HG03565 (cell line): ENCODE results near the gene MCFD2.
"Not testable (repeated sequence)": the region's sequence is repeated elsewhere in the genome, so short reads cannot be mapped to it uniquely, and the experiment has no call there.

ENCODE experiments used
- ATAC-seq: cut with Tn5 transposase; IDR thresholded peaks from one replicate; pipeline ENCODE4 v1.9.1; 2021; ENCODE audit warnings: mild to moderate bottlenecking, moderate library complexity; ENCODE audit not compliant: unreplicated experiment

MCFD2 gene

GRCh38 chr2:46904908-46905678 is 10.5 kb downstream of the MCFD2 start:
- ATAC-seq = not testable (repeated sequence)

DNA sequence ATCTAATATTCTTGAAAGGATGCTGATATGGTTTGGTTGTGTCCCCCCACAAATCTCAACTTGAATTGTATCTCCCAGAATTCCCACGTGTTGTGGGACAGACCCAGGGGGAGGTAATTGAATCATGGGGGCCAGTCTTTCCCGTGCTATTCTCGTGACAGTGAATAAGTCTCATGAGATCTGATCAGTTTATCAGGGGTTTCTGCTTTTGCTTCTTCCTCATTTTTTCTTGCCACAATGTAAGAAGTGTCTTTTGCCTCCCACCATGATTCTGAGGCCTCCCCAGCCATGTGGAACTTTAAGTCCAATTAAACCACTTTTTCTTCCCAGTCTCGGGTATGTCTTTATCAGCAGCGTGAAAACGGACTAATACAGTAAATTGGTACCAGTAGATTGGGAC is 12.6 kb downstream of the MCFD2 start:
- ATAC-seq = not testable (repeated sequence)

DNA sequence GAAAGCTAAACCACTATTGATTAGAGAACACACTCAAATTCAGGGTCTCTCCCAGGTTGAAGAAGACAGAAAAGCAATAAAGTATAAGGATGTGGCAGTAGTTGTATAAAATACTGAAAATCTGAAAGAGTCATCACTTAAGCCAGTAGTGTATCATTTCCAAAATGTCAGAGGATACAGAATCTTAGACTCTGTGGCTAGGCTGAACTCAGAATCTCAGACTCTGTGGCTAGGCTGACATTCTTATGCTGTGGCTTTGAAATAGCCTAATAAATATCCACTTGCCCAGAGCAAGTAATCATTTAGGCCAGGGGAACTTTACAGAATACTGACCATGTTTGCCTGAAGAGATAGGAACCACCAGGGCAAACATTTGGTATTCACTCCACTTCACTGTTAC is 13.1 kb downstream of the MCFD2 start:
- no peak for ATAC-seq

DNA sequence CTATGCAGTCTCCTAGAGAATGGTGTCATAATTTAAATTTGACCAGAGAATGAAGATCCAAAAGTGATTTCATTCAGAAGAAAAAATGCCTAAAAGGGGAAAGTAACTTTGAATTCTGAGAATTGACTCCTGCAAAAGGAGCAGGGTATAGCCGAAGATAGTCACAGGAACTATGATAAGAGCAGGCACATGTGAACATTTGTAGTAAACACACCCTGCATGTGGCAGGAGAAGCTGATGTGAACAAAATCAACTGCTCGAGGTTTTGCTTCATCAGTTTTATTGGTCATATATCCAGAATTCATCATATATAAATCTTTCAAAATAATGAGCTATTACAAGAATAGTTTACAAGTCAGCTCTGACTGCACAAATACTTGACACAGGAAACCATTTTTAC is 14.0 kb downstream of the MCFD2 start:
- no peak for ATAC-seq

GRCh38 chr2:46900381-46900780 is 15.2 kb downstream of the MCFD2 start:
- ATAC-seq = no peak

DNA sequence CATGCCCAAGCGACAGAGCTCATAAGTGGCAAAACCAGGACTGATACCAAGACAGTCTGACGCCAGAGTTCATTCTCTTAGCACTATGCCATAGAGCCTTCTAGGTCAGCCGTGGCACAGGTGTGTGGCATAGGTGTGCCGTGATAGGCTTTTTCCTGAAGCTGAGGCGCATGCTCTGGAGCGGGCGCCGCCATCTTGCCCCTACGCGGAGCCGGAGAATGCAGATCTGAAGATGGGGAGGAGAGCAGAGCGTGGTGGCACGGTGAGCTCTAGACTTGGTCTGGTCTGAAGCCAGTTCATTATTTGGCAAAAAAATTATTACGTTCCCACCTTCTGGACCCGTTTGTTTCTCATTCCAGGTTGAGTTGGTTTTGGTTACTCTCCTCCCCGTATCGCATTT is 16.6 kb downstream of the MCFD2 start:
- ATAC-seq = no peak

DNA sequence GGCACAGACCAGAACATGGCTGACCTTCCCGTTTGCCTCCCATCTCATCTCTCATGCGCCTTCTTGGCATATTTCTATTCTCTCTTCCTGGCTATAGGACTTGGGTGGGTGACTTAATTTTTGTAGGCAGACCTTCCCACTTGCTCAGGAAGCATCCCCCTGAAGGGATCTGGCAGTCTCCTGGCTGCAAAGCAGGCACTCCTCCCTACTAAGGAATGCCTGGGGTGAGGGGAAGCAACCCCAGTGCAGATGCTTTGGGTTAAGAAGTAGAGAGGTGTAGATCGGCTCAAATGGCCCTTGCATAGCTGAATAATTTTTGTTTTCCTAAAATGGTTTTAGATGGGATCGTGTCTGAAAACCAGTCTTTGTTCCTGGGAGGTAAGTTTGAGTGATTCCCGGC is 17.6 kb downstream of the MCFD2 start:
- ATAC-seq = no peak

GRCh38 chr2:46893269-46893939 is 22.2 kb downstream of the MCFD2 start:
- no peak for ATAC-seq

DNA sequence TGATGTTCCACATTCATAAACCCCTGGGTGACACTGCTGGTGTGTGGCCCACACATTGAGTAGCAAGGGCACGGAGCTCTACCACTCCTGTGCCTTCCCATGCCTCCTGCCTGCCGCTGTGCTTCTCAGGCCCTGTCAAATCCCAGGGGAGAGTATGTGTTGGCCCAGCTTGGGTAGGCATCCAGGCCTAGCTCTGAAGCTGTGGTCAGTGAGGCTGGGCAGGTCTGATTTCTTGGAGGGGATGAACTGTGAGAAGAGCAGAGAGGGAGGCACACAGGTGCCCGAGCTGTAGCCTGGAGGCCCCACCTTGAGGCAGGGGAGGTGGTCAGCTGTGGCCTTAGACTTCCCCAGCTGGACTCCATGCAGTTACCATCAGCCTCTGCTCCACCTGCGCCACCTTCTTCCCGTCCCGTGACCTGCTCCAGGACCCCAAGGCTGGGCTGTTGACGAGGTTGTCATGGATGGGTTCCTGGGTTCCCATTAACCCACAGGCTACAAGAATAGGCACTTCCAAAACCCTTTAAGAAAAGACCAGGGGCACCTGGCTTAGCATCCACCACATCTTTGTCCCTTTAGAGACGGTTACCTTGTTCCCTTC is 23.6 kb downstream of the MCFD2 start:
- no peak for ATAC-seq

DNA sequence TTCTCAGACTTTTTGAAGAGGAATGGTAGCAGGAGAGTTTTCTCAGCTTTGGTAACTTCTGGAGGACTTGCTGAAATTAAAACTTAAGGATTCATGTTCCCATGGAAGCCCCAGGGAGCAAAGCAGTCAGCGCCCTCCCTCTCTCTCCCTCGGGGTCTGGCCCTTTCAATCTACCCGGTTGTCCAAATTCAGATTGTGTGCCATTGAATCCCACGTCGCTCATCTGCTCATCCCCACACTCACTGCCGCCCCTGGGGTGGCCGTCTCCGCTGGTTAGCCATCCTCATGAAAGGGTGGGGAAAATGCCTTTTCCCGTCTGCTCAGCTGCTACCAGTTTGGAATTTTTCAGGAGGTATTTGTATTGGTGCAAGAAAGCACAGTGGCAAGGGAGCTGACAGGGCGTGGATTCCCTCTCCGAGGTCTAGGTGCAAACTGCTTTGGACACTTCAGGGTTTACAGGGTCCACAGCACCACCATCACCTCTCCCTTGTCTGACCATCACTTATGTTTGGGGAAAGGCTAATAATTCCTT is 27.1 kb downstream of the MCFD2 start:
- no peak for ATAC-seq

DNA sequence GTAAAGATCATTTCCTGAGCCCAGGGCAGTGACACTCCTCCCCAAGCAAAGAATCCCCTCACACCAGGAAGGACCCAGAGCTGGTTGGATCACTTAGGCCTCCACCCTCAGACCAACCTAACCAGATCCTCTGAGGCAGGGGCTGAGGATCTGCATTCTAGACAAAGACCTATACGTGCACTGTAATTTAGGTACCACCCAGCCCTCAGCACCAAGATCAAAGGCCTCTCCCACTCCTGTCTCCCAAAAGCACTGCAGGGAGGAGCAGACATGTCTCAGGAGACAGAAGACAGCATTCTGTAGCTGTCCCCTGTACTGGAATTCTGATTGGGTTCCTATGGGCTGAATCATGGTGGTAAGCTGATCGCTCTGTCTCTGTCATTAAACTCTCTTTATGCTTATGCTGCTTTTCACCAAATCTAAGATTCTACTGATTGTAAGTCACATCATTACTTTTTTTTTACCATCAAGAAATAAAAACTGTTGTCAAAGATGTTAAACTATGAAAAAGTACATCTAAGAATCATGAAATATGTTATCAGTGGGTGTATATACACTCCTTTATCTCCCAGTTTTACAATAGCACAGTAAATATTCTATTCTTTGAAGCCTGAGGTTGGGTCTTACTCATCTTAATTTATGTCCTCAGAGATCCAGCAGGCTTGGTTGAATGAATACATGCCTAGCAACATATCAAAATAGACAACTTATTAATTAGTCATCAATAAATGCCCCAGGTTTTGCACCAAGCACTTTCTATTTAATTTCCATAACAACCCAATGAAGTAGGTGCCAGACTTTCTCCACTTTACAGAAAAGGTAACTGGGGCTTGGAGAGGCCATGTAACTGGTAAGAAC is 28.3 kb downstream of the MCFD2 start:
- ATAC-seq = no peak

DNA sequence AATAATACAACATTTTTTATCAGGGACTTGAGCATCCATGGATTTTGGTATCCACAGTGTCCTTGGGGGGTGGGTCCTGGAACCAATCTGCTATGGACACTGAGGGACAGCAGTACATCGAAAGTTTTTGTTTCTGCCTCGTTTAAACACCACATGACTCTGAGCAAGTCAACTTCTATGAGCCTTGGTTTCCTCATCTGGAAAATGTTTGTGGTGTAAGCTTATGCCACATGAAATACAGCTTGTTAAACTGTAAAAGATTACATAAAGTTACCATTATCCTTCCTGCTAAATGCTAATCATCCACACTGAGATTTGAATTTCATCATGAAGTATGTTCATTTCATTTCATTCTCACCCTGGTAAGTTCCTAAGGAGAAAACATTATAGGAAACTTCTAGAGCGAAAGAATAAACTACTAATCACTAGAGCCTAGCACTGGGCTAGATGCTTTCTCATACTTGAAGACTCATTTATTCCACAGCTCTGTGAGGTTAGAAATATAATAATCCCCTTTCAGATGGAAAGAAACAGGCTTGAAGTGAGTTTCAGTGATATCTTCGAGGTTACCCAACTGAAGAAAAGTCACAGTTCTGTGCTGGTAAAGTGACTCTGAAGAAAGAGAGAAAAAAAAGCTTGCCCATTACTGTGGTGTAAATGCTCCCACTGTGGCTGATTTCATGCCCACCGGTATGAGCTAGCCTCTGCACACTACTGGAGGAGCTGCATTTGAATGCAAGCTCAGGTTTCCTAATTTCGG is 29.2 kb downstream of the MCFD2 start:
- no peak for ATAC-seq

DNA sequence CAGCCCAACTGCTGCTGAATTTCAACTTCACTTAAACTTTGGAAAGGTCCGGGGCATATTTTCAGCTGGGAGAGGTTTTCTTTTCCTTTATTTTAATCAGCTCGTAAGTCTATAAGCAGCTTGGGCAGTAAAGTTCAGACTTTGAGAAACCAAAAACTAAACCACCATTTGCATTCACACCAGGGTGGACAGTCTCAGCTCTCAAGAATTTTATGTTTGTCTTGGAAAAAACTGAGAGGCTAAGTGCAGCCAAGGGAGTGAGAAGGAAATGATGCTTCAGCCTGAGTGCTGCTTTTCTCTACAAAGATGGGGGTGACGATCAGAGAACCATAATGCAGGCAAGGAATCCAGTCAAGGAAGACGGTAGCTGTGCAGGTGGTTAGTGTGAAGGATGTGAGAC is 30.2 kb downstream of the MCFD2 start:
- no peak for ATAC-seq

DNA sequence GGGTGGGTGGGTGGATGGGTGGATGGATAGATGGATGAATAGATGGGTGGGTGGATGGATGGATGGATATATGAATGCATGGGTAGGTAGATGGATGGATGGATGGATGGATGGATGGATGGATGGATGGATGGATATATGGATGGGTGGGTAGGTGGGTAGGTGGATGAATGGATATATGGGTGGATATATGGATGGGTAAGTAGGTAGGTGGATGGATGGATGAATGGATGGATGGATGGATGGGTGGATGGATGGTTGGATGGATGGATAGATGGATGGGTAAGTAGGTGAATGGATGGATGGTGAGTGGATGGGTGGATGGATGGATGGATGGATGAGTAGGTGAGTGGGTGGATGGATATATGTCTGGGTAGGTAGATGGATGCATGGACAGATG is 36.1 kb downstream of the MCFD2 start:
- no peak for ATAC-seq

DNA sequence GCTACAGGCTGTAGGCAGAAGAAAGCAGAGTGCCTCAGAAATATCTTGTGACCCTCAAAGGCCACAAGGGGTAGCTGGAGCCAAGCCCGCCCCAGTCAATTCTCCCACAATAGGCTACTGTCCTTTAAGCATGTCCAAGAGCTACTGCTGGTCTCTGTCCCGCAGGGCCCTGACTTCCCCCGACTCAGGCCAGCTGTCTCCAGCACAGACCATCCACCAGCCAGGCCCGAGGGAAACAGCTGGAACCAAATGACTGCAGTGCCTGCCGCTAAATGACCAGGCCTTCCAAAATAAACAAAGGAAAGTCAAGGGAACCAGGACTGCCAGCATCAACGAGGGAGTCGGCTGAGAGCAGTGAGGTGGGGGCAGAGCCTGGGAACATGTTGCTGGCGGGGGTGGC is 36.7 kb downstream of the MCFD2 start:
- no peak for ATAC-seq

GRCh38 chr2:46878240-46878877 is 37.2 kb downstream of the MCFD2 start:
- ATAC-seq = no peak

- ATAC-seq = no peak
Observed at GRCh38 chr2:46877619-46878113, 37.9 kb downstream of the MCFD2 start.

GRCh38 chr2:46876741-46877384 is 38.7 kb downstream of the MCFD2 start:
- no peak for ATAC-seq
